ENCODE results near the gene TYROBP. TPM values are rescaled to one million over a fixed set of nuclear protein-coding genes. Genes with fewer than 3 reads are reported as not detected.
"Not testable (repeated sequence)": the region's sequence is repeated elsewhere in the genome, so short reads cannot be mapped to it uniquely, and the experiment has no call there.

Gene TYROBP
- total RNA-seq (18.0 TPM), polyA plus RNA-seq (ENCODE audit: insufficient read depth in 1 of 8, insufficient read length in 8 of 8, low replicate concordance in 1 of 8) (10 to 100 TPM; 16.5 to 22.5 (median 18.9) TPM)
- long read RNA-seq, donor 1, transcript TYROBP-201 (5 exons, 568 nt), result major isoform, 6 of 10 reads
- long read RNA-seq, donor 1, partial matches to known transcripts, result 0 of 10 reads
- long read RNA-seq, donor 1, other reads (novel, unspliced or antisense), result 0 of 10 reads
- long read RNA-seq, donor 2, partial matches to known transcripts, result 0 of 4 reads
- long read RNA-seq, donor 2, other reads (novel, unspliced or antisense), result 0 of 4 reads
- long read RNA-seq, donor 3, transcript TYROBP-201 (5 exons, 568 nt), result major isoform, 10 of 19 reads
- long read RNA-seq, donor 3, partial matches to known transcripts, result 0 of 19 reads
- long read RNA-seq, donor 3, other reads (novel, unspliced or antisense), result 0 of 19 reads
- long read RNA-seq, donor 4, transcript TYROBP-201 (5 exons, 568 nt), result major isoform, 19 of 29 reads
- long read RNA-seq, donor 4, transcript TYROBP-209 (5 exons, 415 nt), result minor isoform, 5 of 29 reads
- long read RNA-seq, donor 4, partial matches to known transcripts, result 0 of 29 reads
- long read RNA-seq, donor 4, other reads (novel, unspliced or antisense), result 0 of 29 reads
- long read RNA-seq, donor 5, transcript TYROBP-209 (5 exons, 415 nt), result minor isoform, 5 of 23 reads
- long read RNA-seq, donor 5, transcript TYROBP-201 (5 exons, 568 nt), result major isoform, 13 of 23 reads
- long read RNA-seq, donor 5, partial matches to known transcripts, result 0 of 23 reads
- long read RNA-seq, donor 5, other reads (novel, unspliced or antisense), result 0 of 23 reads
- long read RNA-seq, donor 6, transcript TYROBP-201 (5 exons, 568 nt), result major isoform, 26 of 30 reads
- long read RNA-seq, donor 6, partial matches to known transcripts, result 0 of 30 reads
- long read RNA-seq, donor 6, other reads (novel, unspliced or antisense), result 0 of 30 reads
- long read RNA-seq, donor 7, transcript TYROBP-201 (5 exons, 568 nt), result major isoform, 12 of 17 reads
- long read RNA-seq, donor 7, partial matches to known transcripts, result 0 of 17 reads
- long read RNA-seq, donor 7, other reads (novel, unspliced or antisense), result 0 of 17 reads
- long read RNA-seq, donor 8, transcript TYROBP-201 (5 exons, 568 nt), result major isoform, 11 of 15 reads
- long read RNA-seq, donor 8, partial matches to known transcripts, result 0 of 15 reads
- long read RNA-seq, donor 8, other reads (novel, unspliced or antisense), result 0 of 15 reads
- long read RNA-seq, donor 9, transcript TYROBP-201 (5 exons, 568 nt), result major isoform, 11 of 13 reads
- long read RNA-seq, donor 9, partial matches to known transcripts, result 0 of 13 reads
- long read RNA-seq, donor 9, other reads (novel, unspliced or antisense), result 0 of 13 reads
- long read RNA-seq, donor 10, transcript TYROBP-209 (5 exons, 415 nt), result minor isoform, 6 of 24 reads
- long read RNA-seq, donor 10, transcript TYROBP-201 (5 exons, 568 nt), result major isoform, 13 of 24 reads
- long read RNA-seq, donor 10, partial matches to known transcripts, result 0 of 24 reads
- long read RNA-seq, donor 10, other reads (novel, unspliced or antisense), result 0 of 24 reads
- long read RNA-seq, donor 11, transcript TYROBP-201 (5 exons, 568 nt), result major isoform, 9 of 12 reads
- long read RNA-seq, donor 11, partial matches to known transcripts, result 0 of 12 reads
- long read RNA-seq, donor 11, other reads (novel, unspliced or antisense), result 0 of 12 reads

DNA sequence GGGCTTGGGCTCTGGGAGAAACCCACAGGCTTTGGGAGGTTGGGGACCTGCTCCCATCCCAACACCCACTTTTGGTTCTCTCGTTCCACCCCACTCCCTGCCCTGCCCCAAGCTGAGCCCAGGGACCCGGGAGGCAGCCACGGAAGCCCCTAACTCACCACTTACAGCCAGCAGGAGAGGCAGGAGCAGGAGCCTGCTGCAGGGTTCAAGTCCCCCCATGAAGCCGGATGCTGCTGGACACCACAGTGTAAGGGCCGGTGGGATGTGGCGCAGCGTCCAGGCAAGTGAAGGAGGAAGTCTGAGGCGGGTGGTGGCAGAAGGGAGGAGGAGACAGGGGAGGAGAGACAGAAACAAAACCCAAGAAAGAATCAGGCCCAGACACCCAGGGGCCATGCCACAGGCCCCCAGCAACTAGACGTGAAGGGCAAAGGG, at the start of gene TYROBP:
TYROBP (minus strand) TSS at position 286 of the 432 bp plus-strand sequence; CDS start at position 219, 67 bp downstream.
- peak; percentile 39 for DNase-seq
- WGBS (ENCODE audit: insufficient coverage), result 27% methylated on average over 6 of the region's 9 CpGs

DNA sequence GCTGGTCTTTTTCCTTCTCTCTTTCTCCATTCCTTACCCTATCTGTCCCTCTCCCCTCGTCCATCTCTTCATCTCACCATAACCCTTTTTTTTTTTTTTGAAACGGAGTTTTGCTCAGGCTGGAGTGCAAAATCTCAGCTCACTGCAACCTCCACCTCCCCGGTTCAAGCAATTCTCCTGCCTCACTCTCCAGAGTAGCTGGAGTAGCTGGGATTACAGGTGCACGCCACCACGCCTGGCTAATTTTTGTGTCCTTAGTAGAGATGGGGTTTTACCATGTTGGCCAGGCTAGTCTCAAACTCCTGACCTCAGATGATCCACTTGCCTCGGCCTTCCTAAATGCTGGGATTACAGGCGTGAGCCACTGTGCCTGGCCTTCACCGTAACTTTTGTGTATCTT, 49.3 kb upstream of the TYROBP start:
- DNase-seq; H3K36me3 ChIP-seq (ENCODE audit: control insufficient read depth, insufficient read depth, low read length); H3K4me1 ChIP-seq (ENCODE audit: control insufficient read depth, insufficient read depth, low read length); H3K27ac ChIP-seq (ENCODE audit: low read length); H3K4me3 ChIP-seq (ENCODE audit: low read length); H3K9me3 ChIP-seq (replicated peaks; ENCODE audit: control insufficient read depth, low read depth, low read length): not testable (repeated sequence)
- 71% methylated on average over 6 of the region's 8 CpGs for WGBS (ENCODE audit: insufficient coverage)
- H3K27me3 ChIP-seq (ENCODE audit: control insufficient read depth, insufficient read depth, low read length), result peaks cover 34% of the 10 kb centered on the region

More for the DNA sequence above, at the start of gene TYROBP:
- Histone ChIP-seq H3K4me3 (ENCODE audit: low read length) (peak within 1 kb of the TSS; percentile 28), H3K27me3 (ENCODE audit: control insufficient read depth, insufficient read depth, low read length) (peaks cover 13% of the 10 kb centered on the region), H3K36me3 (ENCODE audit: control insufficient read depth, insufficient read depth, low read length) (no peaks in the 10 kb centered on the region), H3K9me3 (replicated peaks; ENCODE audit: control insufficient read depth, low read depth, low read length) (no peaks in the 10 kb centered on the region), H3K27ac (ENCODE audit: low read length) (peak within 1 kb of the TSS; percentile 51), H3K4me1 (ENCODE audit: control insufficient read depth, insufficient read depth, low read length) (no peaks in the 10 kb centered on the region)

DNA sequence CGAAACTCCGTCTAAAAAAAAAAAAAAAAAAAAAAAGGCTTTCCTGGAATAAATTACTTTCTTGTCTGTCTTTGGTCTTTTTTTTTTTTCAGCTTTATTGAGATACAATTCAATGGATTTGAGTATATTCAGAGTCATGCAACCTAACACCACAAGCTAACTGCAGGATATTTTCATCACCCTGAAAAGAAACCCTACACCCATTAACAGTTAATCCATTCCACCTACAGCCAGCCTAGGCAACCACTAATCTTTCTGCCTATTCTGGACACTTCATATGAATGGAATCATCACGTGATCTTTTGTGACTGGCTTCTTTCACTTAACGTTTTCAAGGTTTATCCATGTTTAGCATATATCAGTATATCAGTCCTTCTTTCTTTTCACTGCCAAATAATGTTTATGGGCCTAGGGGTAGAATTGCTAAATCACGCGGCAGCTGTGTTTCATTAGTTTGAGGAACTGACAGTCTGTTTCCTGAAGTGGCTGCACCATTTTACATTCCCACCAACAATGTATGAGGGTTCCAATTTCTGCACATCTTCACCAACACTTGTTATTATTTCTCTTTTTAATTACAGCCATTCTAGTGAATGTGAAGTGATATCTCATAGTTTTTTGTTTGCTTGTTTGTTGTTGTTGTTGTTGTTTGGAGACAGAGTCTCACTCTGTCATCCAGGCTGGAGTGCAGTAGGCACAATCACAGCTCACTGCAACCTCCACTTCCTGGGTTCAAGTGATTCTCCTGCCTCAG, 48.0 kb upstream of the TYROBP start:
- Histone ChIP-seq H3K27me3 (ENCODE audit: control insufficient read depth, insufficient read depth, low read length) (peaks cover 34% of the 10 kb centered on the region), H3K36me3 (ENCODE audit: control insufficient read depth, insufficient read depth, low read length) (no peaks in the 10 kb centered on the region), H3K27ac (ENCODE audit: low read length) (no peak overlapping the region), H3K4me3 (ENCODE audit: low read length) (no peak overlapping the region), H3K9me3 (replicated peaks; ENCODE audit: control insufficient read depth, low read depth, low read length) (peaks cover 2% of the 10 kb centered on the region), H3K4me1 (ENCODE audit: control insufficient read depth, insufficient read depth, low read length) (no peaks in the 10 kb centered on the region)
- whole genome bisulfite sequencing (ENCODE audit: insufficient coverage), result no CpG with 5 or more reads among the region's 6 CpGs
- DNase-seq, result no peak

DNA sequence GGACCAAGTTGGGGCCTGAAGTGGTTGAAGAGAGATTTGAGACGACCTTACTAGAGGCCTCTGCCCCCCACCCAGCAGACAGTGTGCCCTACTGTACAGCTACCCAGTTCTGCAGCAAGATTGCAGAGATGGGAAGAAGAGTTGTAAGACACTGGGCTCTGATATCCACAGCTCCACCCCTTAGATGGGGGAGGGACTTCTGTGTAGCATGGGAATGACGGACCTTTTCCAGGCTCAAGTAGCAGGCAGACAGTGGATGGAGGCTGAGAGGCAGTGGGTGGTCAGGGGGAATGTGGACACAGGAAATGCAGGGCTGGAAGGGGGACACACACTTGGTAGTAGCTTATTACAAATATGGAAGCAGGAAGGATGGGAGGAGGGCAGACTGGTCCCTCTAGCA, 41.0 kb upstream of the TYROBP start:
- H3K4me1 ChIP-seq (ENCODE audit: control insufficient read depth, insufficient read depth, low read length), result no peaks in the 10 kb centered on the region
- H3K27ac ChIP-seq (ENCODE audit: low read length), result no peak overlapping the region
- no peak for DNase-seq
- no peak overlapping the region for H3K4me3 ChIP-seq (ENCODE audit: low read length)
- H3K36me3 ChIP-seq (ENCODE audit: control insufficient read depth, insufficient read depth, low read length), result peaks cover 2% of the 10 kb centered on the region
- no peaks in the 10 kb centered on the region for H3K27me3 ChIP-seq (ENCODE audit: control insufficient read depth, insufficient read depth, low read length)
- no peaks in the 10 kb centered on the region for H3K9me3 ChIP-seq (replicated peaks; ENCODE audit: control insufficient read depth, low read depth, low read length)
- 0% methylated on average over 1 of the region's 2 CpGs for WGBS (ENCODE audit: insufficient coverage)

DNA sequence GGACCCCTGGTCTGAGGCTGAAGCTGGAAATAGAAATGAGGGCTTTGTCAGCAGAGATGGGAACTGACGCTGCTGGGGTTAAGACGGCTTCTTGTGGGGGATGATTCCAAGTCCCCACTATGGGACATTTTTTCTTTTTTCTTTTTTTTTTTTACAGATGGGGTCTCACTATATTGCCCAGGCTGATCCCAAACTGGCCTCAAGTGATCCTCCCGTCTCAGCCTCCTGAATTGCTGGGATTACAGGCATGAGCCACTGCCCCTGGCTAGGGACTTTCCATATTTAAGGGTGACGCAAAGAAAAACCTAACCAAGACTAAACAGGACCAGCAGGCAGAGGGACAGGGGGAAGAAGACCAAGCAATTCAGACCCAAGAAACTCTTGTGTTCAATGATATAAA, 38.1 kb upstream of the TYROBP start:
- Histone ChIP-seq H3K27me3 (ENCODE audit: control insufficient read depth, insufficient read depth, low read length) (no peaks in the 10 kb centered on the region), H3K4me1 (ENCODE audit: control insufficient read depth, insufficient read depth, low read length) (no peaks in the 10 kb centered on the region), H3K27ac (ENCODE audit: low read length) (no peak overlapping the region), H3K9me3 (replicated peaks; ENCODE audit: control insufficient read depth, low read depth, low read length) (no peaks in the 10 kb centered on the region), H3K4me3 (ENCODE audit: low read length) (no peak overlapping the region), H3K36me3 (ENCODE audit: control insufficient read depth, insufficient read depth, low read length) (peaks cover 8% of the 10 kb centered on the region)
- no CpG with 5 or more reads among the region's 4 CpGs for WGBS (ENCODE audit: insufficient coverage)
- DNase-seq, result no peak

DNA sequence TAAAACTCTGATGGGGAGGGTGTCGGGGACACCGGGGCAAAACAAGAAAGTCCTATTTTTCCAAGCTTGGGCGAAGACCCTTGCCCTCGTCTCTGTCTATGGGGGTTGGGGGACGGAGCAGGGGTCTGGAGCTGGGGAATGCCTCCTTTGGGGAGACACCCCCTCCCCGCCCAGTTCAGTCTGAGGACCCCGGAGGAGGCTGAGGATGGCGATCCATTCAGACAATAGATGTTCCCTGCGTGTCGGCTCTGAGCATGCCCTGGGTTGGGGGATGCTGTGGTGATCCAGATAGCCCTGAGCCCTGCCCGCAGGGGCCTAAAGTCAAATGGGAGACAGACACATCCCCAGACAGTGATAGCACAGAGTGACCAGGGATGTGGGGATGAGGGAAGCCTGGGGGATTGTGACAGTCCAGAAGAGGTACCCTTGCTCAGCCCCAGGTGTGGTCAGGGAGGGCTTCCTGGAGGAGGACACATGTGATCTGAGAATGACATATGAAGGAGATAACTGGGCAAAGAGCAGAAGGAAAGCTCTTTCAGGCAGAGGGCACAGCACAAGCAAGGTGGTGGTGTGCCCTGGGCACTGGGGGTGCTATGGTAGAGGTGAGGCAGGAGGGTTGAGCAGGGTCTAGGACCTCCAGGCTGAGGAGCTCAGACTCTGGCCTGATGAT, 37.2 kb upstream of the TYROBP start:
- H3K27me3 ChIP-seq (ENCODE audit: control insufficient read depth, insufficient read depth, low read length), result no peaks in the 10 kb centered on the region
- DNase-seq, result no peak
- no peak overlapping the region for H3K27ac ChIP-seq (ENCODE audit: low read length)
- no peaks in the 10 kb centered on the region for H3K4me1 ChIP-seq (ENCODE audit: control insufficient read depth, insufficient read depth, low read length)
- no peak overlapping the region for H3K4me3 ChIP-seq (ENCODE audit: low read length)
- WGBS (ENCODE audit: insufficient coverage), result 83% methylated on average over 11 of the region's 11 CpGs
- peaks cover 14% of the 10 kb centered on the region for H3K36me3 ChIP-seq (ENCODE audit: control insufficient read depth, insufficient read depth, low read length)
- no peaks in the 10 kb centered on the region for H3K9me3 ChIP-seq (replicated peaks; ENCODE audit: control insufficient read depth, low read depth, low read length)

DNA sequence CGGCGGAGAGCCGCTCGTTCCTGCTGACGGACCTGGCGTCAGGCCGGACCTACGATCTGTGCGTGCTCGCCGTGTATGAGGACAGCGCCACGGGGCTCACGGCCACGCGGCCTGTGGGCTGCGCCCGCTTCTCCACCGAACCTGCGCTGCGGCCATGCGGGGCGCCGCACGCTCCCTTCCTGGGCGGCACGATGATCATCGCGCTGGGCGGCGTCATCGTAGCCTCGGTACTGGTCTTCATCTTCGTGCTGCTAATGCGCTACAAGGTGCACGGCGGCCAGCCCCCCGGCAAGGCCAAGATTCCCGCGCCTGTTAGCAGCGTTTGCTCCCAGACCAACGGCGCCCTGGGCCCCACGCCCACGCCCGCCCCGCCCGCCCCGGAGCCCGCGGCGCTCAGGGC, 36.5 kb upstream of the TYROBP start:
- H3K4me1 ChIP-seq (ENCODE audit: control insufficient read depth, insufficient read depth, low read length), result no peaks in the 10 kb centered on the region
- H3K9me3 ChIP-seq (replicated peaks; ENCODE audit: control insufficient read depth, low read depth, low read length), result no peaks in the 10 kb centered on the region
- peaks cover 15% of the 10 kb centered on the region for H3K36me3 ChIP-seq (ENCODE audit: control insufficient read depth, insufficient read depth, low read length)
- H3K27me3 ChIP-seq (ENCODE audit: control insufficient read depth, insufficient read depth, low read length), result no peaks in the 10 kb centered on the region
- WGBS (ENCODE audit: insufficient coverage), result 55% methylated on average over 51 of the region's 52 CpGs
- no peak overlapping the region for H3K4me3 ChIP-seq (ENCODE audit: low read length)
- no peak overlapping the region for H3K27ac ChIP-seq (ENCODE audit: low read length)
- DNase-seq, result no peak

DNA sequence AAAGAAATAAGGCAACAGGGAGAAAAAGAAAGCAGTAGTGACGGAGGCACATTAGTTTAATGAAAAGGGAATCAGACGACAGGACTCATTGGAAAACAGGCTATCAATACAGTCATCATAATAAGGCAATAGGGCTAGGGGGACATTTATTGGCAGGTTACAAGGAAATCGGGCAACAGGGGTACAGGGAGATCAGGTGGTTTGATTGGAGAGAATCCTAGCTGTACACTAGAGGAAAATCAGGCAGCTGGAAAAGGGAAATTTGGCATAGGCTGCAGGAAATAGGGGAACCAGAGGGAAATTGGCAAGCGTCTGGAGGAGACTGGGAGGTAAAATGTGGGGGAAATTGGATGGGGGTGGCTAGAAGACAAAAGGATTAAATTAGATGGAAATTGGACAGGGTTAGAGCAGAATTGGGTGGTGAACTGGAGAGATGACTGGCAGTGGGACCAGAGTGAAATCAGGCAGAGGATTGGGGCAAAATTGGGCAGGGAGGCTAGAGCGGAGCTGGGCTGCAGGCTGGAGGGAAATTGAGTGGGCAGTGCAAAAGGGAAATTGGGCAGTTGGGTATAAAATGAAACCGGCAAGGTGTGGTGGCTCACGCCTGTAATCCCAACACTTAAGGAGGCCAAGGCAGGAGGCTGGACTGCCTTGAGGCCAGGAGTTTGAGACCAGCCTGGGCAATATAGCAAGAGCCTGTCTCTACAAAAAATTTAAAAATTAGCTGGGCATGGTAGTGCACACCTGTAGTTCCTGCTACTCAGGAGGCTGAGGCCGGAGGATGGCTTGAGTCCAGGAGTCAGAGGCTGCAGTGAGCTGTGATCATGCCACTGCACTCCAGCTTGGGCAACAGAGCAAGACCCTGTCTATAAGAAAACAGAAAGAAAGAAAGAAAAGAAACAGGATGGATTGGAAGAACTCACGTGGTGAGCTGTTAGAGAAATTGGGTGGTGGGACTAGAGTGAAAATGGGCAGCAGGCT, 35.5 kb upstream of the TYROBP start:
- Histone ChIP-seq H3K27me3 (ENCODE audit: control insufficient read depth, insufficient read depth, low read length) (no peaks in the 10 kb centered on the region), H3K9me3 (replicated peaks; ENCODE audit: control insufficient read depth, low read depth, low read length) (no peaks in the 10 kb centered on the region), H3K27ac (ENCODE audit: low read length) (no peak overlapping the region), H3K4me3 (ENCODE audit: low read length) (no peak overlapping the region), H3K4me1 (ENCODE audit: control insufficient read depth, insufficient read depth, low read length) (no peaks in the 10 kb centered on the region), H3K36me3 (ENCODE audit: control insufficient read depth, insufficient read depth, low read length) (peaks cover 18% of the 10 kb centered on the region)
- WGBS (ENCODE audit: insufficient coverage), result 69% methylated on average over 7 of the region's 9 CpGs
- DNase-seq, result no peak
